Measurements from ENCODE around the gene SLC35C1. TPM values are rescaled to one million over a fixed set of nuclear protein-coding genes. Genes with fewer than 3 reads are reported as not detected.

SLC35C1 gene
- total RNA-seq, 4 donors from 2014 or later = 28.8 to 62.3 (median 44.4) TPM

- Histone ChIP-seq H3K9me3 (no peaks in the 10 kb centered on the region), H3K27ac (no peak overlapping the region), H3K36me3 (no peaks in the 10 kb centered on the region), H3K4me1 (no peaks in the 10 kb centered on the region), H3K27me3 (peaks cover 3% of the 10 kb centered on the region), H3K4me3 (no peak overlapping the region)
- intact Hi-C loops (cut with DNase I; ENCODE audit: low total_unique reads) = no loop called here
- DNase-seq = no peak
- in situ Hi-C loops (cut with MboI; ENCODE audit: low pct_ligation_motif_present in 1 of 4, low pct_unique_long_range_greater_than_20kb in 1 of 4, low sequenced_read_pairs in 3 of 4) = loop anchor here (25.0 kb wide), 1 partner anchor 399 kb away; no protein-coding TSS in a partner anchor
- 91 to 93% methylated on average over 3 to 6 of the region's 6 CpGs for WGBS, 2 donors (ENCODE audit: low coverage in 1 of 2)
- TF ChIP-seq POLR2AphosphoS5 (IDR thresholded peaks at IDR 0.05) (no peak), EP300 (IDR thresholded peaks at IDR 0.05; ENCODE audit: low read depth) (no peak), POLR2A (IDR thresholded peaks at IDR 0.05) (no peak), CTCF (IDR thresholded peaks at IDR 0.05) (no peak)
Observed at GRCh38 chr11:45761659-45762058, 43.3 kb upstream of the SLC35C1 start.

DNA sequence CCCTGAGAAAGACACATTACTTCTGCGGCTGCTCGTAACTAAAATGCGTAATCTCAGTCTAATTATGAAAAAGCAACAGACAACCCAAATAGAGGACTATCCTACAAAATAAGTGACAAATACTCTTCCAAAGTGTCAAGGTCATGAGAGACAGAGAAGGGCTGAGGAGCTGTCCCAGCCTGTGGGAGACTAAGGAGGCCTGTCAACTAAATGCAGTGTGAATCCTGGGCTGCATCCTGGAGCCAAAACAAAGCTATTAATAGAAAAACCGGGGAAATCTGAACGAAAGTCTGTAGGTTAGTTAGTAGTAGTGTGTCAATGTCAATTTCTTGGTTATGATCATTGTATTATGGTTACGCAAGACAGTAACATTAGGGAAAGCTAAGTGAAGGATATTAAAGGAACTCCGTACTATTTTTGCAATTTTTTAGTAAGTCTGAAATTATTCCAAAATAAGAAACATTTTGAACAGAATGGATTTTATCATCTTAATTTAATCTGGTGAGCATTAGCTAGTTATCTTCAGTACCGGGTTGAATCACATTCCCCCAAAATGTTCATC lies 39.8 kb upstream of the SLC35C1 start:
- Histone ChIP-seq H3K27ac (no peak overlapping the region), H3K27me3 (no peaks in the 10 kb centered on the region), H3K36me3 (no peaks in the 10 kb centered on the region), H3K4me3 (no peak overlapping the region), H3K9me3 (no peaks in the 10 kb centered on the region), H3K4me1 (no peaks in the 10 kb centered on the region)
- intact Hi-C loops (cut with DNase I; ENCODE audit: low total_unique reads) = no loop called here
- DNase-seq = no peak
- 79 to 84% methylated on average over 8 of the region's 8 CpGs for WGBS, 2 donors (ENCODE audit: low coverage in 1 of 2)
- in situ Hi-C loops (cut with MboI; ENCODE audit: low pct_ligation_motif_present in 1 of 4, low pct_unique_long_range_greater_than_20kb in 1 of 4, low sequenced_read_pairs in 3 of 4) = loop anchor here (25.0 kb wide), 1 partner anchor 403 kb away; no protein-coding TSS in a partner anchor
- TF ChIP-seq CTCF (IDR thresholded peaks at IDR 0.05) = no peak
- no peak for TF ChIP-seq EP300 (IDR thresholded peaks at IDR 0.05; ENCODE audit: low read depth)
- TF ChIP-seq POLR2AphosphoS5 (IDR thresholded peaks at IDR 0.05) = no peak
- no peak for TF ChIP-seq POLR2A (IDR thresholded peaks at IDR 0.05)

DNA sequence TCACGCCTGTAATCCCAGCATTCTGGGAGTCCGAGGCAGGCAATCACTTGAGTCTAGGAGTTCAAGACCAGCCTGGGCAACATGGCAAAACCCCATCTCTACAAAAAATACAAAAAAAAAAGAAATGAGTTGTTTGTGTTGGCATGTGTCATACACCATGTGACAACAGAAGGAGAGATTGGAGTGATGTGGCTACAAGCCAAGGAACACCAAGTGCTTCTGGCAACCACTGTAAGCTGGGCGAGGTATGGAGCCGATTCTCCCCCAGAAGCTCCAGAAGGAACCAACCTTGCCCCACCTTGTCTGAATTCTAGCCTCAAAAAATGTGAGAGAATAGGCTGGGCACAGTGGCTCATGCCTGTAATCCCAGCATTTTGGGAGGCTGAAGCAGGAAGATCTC lies 39.1 kb upstream of the SLC35C1 start:
- in situ Hi-C loops (cut with MboI; ENCODE audit: low pct_ligation_motif_present in 1 of 4, low pct_unique_long_range_greater_than_20kb in 1 of 4, low sequenced_read_pairs in 3 of 4) = loop anchor here (25.0 kb wide), 1 partner anchor 404 kb away; no protein-coding TSS in a partner anchor
- no peaks in the 10 kb centered on the region for H3K4me1 ChIP-seq

GRCh38 chr11:45766469-45766868 lies 38.5 kb upstream of the SLC35C1 start:
- no peak for TF ChIP-seq CTCF (IDR thresholded peaks at IDR 0.05)
- TF ChIP-seq POLR2A (IDR thresholded peaks at IDR 0.05) = no peak
- TF ChIP-seq EP300 (IDR thresholded peaks at IDR 0.05; ENCODE audit: low read depth) = no peak
- TF ChIP-seq POLR2AphosphoS5 (IDR thresholded peaks at IDR 0.05) = no peak
- WGBS, 2 donors (ENCODE audit: low coverage in 1 of 2) = 14 to 56% methylated on average over 2 to 7 of the region's 7 CpGs
- in situ Hi-C loops (cut with MboI; ENCODE audit: low pct_ligation_motif_present in 1 of 4, low pct_unique_long_range_greater_than_20kb in 1 of 4, low sequenced_read_pairs in 3 of 4) = loop anchor here (25.0 kb wide), 1 partner anchor 404 kb away; no protein-coding TSS in a partner anchor

More for the DNA sequence above, 39.1 kb upstream of the SLC35C1 start:
- no peaks in the 10 kb centered on the region for H3K9me3 ChIP-seq
- H3K4me3 ChIP-seq = no peak overlapping the region
- H3K27me3 ChIP-seq = no peaks in the 10 kb centered on the region
- no peaks in the 10 kb centered on the region for H3K36me3 ChIP-seq
- TF ChIP-seq CTCF (IDR thresholded peaks at IDR 0.05) (no peak), POLR2AphosphoS5 (IDR thresholded peaks at IDR 0.05) (no peak), POLR2A (IDR thresholded peaks at IDR 0.05) (no peak), EP300 (IDR thresholded peaks at IDR 0.05; ENCODE audit: low read depth) (no peak)
- DNase-seq = no peak
- WGBS, 2 donors (ENCODE audit: low coverage in 1 of 2) = 68% methylated on average over 4 of the region's 4 CpGs; no CpG with 5 or more reads in 1 of the 2 donors
- no peak overlapping the region for H3K27ac ChIP-seq
- intact Hi-C loops (cut with DNase I; ENCODE audit: low total_unique reads) = no loop called here

More at GRCh38 chr11:45766469-45766868, 38.5 kb upstream of the SLC35C1 start:
- no peak overlapping the region for H3K27ac ChIP-seq
- no peaks in the 10 kb centered on the region for H3K27me3 ChIP-seq
- H3K36me3 ChIP-seq = no peaks in the 10 kb centered on the region
- intact Hi-C loops (cut with DNase I; ENCODE audit: low total_unique reads) = no loop called here
- H3K4me3 ChIP-seq = no peak overlapping the region
- DNase-seq = no peak
- no peaks in the 10 kb centered on the region for H3K9me3 ChIP-seq
- no peaks in the 10 kb centered on the region for H3K4me1 ChIP-seq
